T-helper 17 cell (primary cell): ENCODE results near the gene MOV10. TPM values are rescaled to one million over a fixed set of nuclear protein-coding genes. Genes with fewer than 3 reads are reported as not detected.

ENCODE experiments used
- ATAC-seq: fragments of 150-1000 bp; cut with Tn5 transposase; 2 replicates; pipeline ENCODE4 v1.10.0; 2021; ENCODE audit warnings: mild to moderate bottlenecking, moderate library complexity
- DNase-seq, 3 donors: peaks; one replicate each; pipeline versions ENCODE4 v3.0.0 to v3.0.0-alpha.2; 2020 to 2021
- H3K9me3 ChIP-seq: one replicate; pipeline ENCODE4 v1.7.0; 2013; ENCODE audit warnings: low read length, mild to moderate bottlenecking; ENCODE audit not compliant: control insufficient read depth, poor library complexity, severe bottlenecking
- H3K27ac Mint-ChIP-seq: one replicate; pipeline ENCODE4 v1.8.0; 2022; ENCODE audit warnings: mild to moderate bottlenecking, moderate library complexity, mixed read lengths
- H3K27me3 Mint-ChIP-seq: one replicate; pipeline ENCODE4 v1.8.0; 2022; ENCODE audit warnings: mixed read lengths
- H3K36me3 Mint-ChIP-seq: one replicate; pipeline ENCODE4 v1.8.0; 2022; ENCODE audit warnings: low read depth, mixed read lengths
- H3K4me1 Mint-ChIP-seq: one replicate; pipeline ENCODE4 v1.8.0; 2022; ENCODE audit warnings: mild to moderate bottlenecking, mixed read lengths
- H3K4me3 Mint-ChIP-seq: one replicate; pipeline ENCODE4 v1.8.0; 2022; ENCODE audit warnings: mild to moderate bottlenecking, moderate library complexity, mixed read lengths
- total RNA-seq, 4 donors: library from RNA in 2 of 4; stranded (reverse) in 2 of 4; gene quantifications; one replicate each; pipeline ENCODE4 v1.2.3 and lab custom pipeline; 2022 to 2026

The MOV10 gene
- total RNA-seq, 2 donors from 2014 or later, result 72.5 to 72.7 TPM

DNA sequence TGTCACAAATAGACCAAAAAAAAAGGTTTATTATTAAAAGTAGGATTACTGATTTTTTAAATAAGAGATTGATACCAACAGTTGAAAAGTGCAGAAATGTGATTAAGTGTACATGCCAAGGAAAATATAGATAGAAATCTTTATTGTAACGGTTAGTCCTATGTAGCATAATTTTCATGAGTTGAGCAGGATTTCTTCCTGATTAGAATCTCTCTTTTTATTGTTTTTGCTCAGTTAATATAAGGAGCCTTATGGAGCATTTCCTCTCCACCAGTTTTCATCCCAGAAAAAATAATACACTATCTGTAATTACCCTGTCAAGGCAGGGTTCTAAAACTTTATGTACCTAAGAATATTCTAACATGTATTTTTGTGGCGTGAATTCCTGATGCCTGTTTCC, 31.4 kb upstream of the MOV10 start:
- Mint-ChIP-seq H3K27ac (peak overlapping the region; percentile 85), H3K4me3 (no peak overlapping the region), H3K4me1 (peaks cover 25% of the 10 kb centered on the region)

DNA sequence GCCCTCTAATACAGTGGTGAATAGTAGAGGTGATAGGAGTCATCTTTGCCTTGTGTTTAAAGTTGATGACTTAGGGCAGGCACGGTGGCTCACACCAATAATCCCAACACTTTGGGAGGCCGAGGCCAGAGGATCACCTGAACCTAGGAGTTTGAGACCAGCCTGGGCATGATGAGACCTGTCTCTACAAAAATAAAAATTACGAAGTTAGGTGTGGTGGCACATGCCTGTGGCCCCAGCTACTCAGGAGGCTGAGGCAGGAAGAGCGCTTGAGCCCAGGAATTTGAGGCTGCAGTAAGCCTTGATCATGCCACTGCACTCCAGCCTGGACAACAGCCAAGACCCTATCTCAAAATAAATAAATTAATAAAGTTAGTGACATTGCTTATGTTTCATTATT, 28.2 kb upstream of the MOV10 start:
- Mint-ChIP-seq H3K4me3 (peak overlapping the region; percentile 50), H3K27ac (peak overlapping the region; percentile 86), H3K36me3 (peaks cover 4% of the 10 kb centered on the region)

More for the DNA sequence above, 31.4 kb upstream of the MOV10 start:
- DNase-seq (no peak), ATAC-seq (no peak)
- Mint-ChIP-seq H3K36me3 (peaks cover 2% of the 10 kb centered on the region), H3K27me3 (no peaks in the 10 kb centered on the region)
- no peaks in the 10 kb centered on the region for H3K9me3 ChIP-seq

DNA sequence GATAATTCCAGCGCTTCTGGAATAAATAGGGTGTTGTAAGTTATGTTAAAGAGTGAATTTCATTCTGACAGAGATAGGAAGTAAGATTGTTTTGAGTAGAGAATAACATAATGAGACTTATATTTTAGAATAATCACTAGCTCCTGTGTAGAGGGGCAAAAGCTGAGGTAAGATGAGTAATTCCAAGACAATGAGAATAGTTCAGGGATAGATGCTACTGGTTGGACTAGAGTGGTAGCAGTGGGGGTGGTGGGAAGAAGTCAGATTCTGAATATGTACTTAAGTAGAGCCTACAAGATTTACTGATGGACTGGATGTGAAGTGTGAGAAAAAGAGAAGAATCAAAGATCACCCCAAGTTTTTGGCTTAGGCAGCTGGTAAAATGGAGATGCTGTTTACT, 23.3 kb upstream of the MOV10 start:
- H3K9me3 ChIP-seq, result no peaks in the 10 kb centered on the region
- H3K36me3 Mint-ChIP-seq, result peaks cover 5% of the 10 kb centered on the region
- no peak for ATAC-seq
- H3K4me3 Mint-ChIP-seq, result no peak overlapping the region
- H3K27ac Mint-ChIP-seq, result peak overlapping the region; percentile 41
- DNase-seq, result no peak
- no peaks in the 10 kb centered on the region for H3K27me3 Mint-ChIP-seq
- peaks cover 13% of the 10 kb centered on the region for H3K4me1 Mint-ChIP-seq

More for the DNA sequence above, 28.2 kb upstream of the MOV10 start:
- no peaks in the 10 kb centered on the region for H3K9me3 ChIP-seq
- H3K4me1 Mint-ChIP-seq, result peaks cover 26% of the 10 kb centered on the region
- DNase-seq, result no peak
- no peak for ATAC-seq
- no peaks in the 10 kb centered on the region for H3K27me3 Mint-ChIP-seq

DNA sequence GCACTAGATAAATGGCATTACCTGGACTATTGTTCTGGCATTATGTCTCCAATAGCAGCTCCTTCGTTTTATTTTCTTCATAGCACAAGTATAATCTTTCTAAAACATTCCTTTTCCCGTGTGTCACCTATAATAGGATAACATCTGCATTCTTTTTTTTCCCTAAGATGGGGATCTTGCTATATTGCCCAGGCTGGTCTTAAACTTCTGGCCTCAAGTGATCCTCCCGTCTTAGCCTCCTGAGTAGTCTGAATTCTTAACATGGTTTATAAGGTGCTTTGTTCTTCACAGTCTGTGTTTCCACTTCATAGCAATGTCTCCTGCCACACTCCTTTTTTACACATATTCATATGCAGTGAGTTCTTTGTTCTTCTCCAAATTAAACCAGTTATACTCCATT, 8.6 kb upstream of the MOV10 start:
- H3K36me3 Mint-ChIP-seq, result peaks cover 19% of the 10 kb centered on the region

DNA sequence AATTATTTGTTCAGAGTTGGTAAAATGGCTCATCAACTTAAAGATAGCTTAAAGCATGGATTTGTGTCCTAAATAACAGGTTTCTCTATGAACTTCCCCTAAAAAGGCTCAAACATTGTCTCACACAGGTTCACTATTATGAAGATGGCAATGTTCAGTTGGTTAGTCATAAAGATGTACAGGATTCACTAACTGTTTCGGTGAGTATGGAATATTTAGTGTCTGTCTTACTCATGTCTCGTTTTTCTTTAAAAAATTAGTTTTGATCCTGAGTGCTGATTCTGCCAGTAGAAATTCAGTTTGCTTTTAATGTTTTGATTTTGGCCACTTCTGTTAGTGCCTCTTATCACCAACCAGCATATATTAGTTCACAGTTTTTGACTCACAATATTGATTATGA, 7.5 kb upstream of the MOV10 start:
- Mint-ChIP-seq H3K27ac (peak overlapping the region; percentile 74), H3K36me3 (peaks cover 17% of the 10 kb centered on the region), H3K27me3 (no peaks in the 10 kb centered on the region), H3K4me1 (peaks cover 24% of the 10 kb centered on the region), H3K4me3 (no peak overlapping the region)
- DNase-seq (no peak), ATAC-seq (no peak)
- no peaks in the 10 kb centered on the region for H3K9me3 ChIP-seq

More for the DNA sequence above, 8.6 kb upstream of the MOV10 start:
- H3K4me3 Mint-ChIP-seq, result no peak overlapping the region
- DNase-seq, result no peak
- peaks cover 22% of the 10 kb centered on the region for H3K4me1 Mint-ChIP-seq
- H3K27me3 Mint-ChIP-seq, result no peaks in the 10 kb centered on the region
- no peak overlapping the region for H3K27ac Mint-ChIP-seq
- no peak for ATAC-seq
- no peaks in the 10 kb centered on the region for H3K9me3 ChIP-seq

DNA sequence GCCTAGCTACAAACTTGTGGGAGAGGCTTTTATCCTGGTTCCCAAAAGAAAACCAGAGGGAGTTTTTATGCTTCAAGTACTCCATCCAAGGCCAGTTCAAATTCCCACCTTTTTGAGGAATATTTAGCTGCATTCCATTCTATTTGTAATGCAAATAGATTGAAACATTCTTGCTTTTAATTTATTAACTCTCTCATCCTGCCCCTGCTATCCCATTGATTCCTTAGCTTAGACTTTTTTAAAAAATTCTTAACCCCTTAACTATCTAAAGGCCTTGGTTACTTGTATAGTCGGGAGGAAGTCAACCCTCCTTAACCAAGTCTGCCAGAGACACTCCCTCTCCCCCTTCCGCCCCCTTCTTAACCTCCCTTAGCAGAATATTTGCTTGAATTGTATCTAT, 2.5 kb upstream of the MOV10 start:
- ATAC-seq (no peak), DNase-seq (no peak)
- H3K9me3 ChIP-seq, result no peaks in the 10 kb centered on the region
- Mint-ChIP-seq H3K27me3 (no peaks in the 10 kb centered on the region), H3K36me3 (peaks cover 9% of the 10 kb centered on the region), H3K27ac (peak overlapping the region; percentile 99), H3K4me3 (no peak overlapping the region), H3K4me1 (peaks cover 47% of the 10 kb centered on the region)

DNA sequence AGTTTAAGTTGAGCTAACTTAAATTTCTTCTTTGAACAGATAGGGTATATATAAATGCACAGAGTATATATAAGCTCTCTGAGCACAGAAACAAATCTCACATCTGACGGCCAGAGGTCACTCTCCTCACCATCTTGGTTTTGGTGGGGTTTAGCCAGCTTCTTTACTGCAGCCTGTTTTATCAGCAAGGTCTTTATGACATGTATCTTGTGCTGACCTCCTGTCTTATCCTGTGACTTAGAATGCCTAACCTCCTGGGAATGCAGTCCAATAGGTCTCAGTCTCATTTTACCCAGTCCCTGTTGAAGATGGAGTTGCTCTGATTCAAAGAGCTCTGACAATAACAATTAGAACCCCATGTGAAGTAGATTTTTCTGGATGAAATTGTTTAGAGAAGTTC, 1.6 kb upstream of the MOV10 start:
- peak overlapping the region; percentile 39 for H3K4me3 Mint-ChIP-seq
- no peaks in the 10 kb centered on the region for H3K9me3 ChIP-seq
- no peak for DNase-seq
- H3K4me1 Mint-ChIP-seq, result peaks cover 54% of the 10 kb centered on the region
- H3K36me3 Mint-ChIP-seq, result peaks cover 7% of the 10 kb centered on the region
- no peak for ATAC-seq
- H3K27ac Mint-ChIP-seq, result peak overlapping the region; percentile 99
- no peaks in the 10 kb centered on the region for H3K27me3 Mint-ChIP-seq

DNA sequence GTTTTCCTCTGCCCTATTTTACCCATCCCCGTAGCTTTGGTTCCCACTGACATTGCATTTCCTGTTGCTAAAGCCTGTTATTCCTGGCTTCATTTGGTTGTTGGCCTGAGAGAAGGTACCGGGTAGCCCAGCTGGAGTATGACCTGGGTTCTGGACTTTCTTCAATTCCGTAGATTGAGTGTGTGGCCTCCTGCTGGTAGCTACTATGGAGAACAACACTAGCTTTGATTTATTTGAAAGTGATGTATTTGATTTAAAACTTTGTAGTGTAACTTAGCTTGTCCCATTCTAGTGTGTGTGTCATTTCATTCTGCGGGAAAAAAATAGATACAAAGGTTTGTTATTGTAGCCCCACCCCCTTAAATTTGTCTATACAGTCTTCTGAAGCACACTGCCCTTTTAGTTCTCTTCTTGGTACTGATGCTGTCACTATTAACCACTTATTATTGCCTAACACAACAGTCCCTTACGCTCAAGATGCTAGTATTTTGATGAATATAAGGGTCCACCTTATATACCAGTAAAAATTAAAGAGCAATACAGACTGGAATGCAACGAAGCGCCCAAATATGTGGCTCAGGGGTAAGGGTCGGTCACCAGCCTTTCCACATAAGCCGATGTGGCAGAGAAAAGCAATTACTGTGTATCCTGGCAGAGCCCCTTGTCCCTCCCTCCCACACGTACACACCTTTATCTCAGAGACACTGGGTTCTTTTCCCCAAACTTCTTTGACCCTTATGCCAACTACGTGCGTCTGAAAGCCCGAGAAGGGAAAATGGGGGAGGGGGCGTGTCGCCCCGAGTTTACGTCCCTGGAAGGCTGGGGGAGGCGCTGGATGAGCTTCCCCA, 643 bp upstream of the MOV10 start:
- peaks cover 9% of the 10 kb centered on the region for H3K36me3 Mint-ChIP-seq
- peak overlapping the region; percentile 99 for H3K27ac Mint-ChIP-seq
- H3K27me3 Mint-ChIP-seq, result no peaks in the 10 kb centered on the region
- no peak for DNase-seq
- H3K4me3 Mint-ChIP-seq, result peak overlapping the region; percentile 99
- H3K9me3 ChIP-seq, result no peaks in the 10 kb centered on the region
- peaks cover 53% of the 10 kb centered on the region for H3K4me1 Mint-ChIP-seq
- ATAC-seq, result peak; percentile 47

DNA sequence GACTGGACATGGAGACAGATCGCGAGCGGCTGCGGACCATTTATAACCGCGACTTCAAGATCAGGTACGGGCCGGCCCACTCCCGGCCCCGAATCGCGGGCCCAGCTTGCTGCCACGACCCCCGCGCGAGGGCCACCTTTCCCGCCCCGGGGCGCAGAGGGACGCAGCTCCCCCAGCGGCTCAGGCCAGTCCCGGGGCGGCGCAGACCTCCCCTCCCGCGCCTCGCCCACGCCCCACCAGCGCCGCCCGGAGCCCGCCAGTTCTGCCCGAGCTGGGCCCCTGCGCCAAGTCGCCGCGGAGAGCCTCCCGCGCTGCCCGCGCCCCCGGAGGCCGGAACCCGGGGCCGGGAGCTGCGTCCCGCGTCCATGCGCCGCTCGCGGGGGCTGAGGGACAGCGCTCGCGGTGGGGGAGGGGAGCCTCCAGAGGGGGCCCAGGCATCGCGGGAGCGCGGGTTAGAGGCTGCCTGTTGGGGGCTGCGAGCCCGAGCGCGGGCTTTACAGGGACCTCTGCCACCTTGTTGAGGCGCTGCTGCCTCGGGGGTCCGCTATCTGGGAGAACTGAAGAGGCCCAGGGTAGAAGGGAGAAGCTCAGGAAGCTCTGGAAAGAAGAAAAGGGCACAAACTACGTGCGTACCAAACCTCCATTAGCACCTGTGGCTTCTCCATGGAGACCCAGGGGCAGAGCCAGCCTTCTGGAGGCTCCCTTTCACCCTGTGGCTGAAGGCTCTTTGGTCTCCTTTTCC, 698 bp downstream of the MOV10 start:
- peak; percentile 40 for ATAC-seq
- Mint-ChIP-seq H3K27ac (peak overlapping the region; percentile 99), H3K27me3 (no peaks in the 10 kb centered on the region), H3K4me1 (peaks cover 57% of the 10 kb centered on the region), H3K4me3 (peak overlapping the region; percentile 99), H3K36me3 (peaks cover 6% of the 10 kb centered on the region)
- DNase-seq, result peak; percentile 18 to 35 (median 25)
- H3K9me3 ChIP-seq, result no peaks in the 10 kb centered on the region

DNA sequence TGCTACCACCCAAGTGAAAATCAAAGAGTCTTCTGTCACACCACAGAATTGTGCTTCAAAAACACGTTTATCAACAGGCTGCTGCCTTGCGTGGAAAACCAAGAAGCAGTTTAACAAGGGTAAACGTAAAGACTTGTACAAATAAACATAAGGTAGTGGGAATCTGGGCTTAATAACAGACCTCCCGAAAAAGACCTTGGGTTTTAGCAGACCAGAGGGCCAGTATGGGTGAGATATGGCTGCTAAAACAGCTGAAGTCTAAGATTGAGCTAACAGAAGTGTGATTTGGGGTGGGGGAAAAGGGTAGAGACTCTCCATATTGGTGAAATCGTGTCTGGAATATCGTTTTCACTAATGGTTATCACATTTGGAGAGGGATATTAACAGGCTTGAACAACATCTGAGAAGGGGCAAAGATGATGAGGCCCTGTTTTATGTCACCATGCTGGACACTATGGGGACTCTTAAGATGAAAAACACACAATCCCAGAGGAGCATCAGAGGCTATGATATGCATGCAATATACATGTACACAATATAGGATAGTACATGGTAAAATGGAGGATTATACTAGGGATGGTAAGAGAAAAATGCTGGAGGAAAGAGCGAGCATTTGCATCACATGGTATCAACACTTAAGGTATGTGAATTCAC, 1.4 kb downstream of the MOV10 start:
- Mint-ChIP-seq H3K4me1 (peaks cover 57% of the 10 kb centered on the region), H3K27ac (peak overlapping the region; percentile 99), H3K36me3 (peaks cover 6% of the 10 kb centered on the region), H3K27me3 (no peaks in the 10 kb centered on the region), H3K4me3 (peak overlapping the region; percentile 85)
- DNase-seq (no peak), ATAC-seq (no peak)
- no peaks in the 10 kb centered on the region for H3K9me3 ChIP-seq

DNA sequence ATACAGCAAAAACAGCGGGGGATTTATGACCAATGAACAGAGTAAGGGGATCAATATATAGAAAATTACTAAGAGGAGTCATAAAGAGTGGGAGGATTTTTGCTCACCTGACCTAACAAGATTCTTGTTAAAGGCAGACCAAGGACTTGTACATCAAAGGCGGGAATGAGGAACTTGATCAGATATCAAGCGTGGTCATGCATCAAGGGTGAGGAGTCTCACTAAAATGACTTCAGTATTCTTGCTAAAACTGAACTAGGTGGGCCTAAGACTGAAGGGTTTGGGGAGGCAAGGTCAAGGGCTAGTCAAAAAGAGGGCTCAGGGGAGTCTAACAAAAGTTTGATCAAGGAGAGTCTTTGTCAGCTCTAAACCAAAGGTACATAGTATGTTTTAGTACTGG, 2.1 kb downstream of the MOV10 start:
- Mint-ChIP-seq H3K27ac (peak overlapping the region; percentile 99), H3K4me3 (no peak overlapping the region), H3K27me3 (no peaks in the 10 kb centered on the region), H3K36me3 (peaks cover 4% of the 10 kb centered on the region), H3K4me1 (peaks cover 56% of the 10 kb centered on the region)
- DNase-seq (no peak), ATAC-seq (no peak)
- no peaks in the 10 kb centered on the region for H3K9me3 ChIP-seq

DNA sequence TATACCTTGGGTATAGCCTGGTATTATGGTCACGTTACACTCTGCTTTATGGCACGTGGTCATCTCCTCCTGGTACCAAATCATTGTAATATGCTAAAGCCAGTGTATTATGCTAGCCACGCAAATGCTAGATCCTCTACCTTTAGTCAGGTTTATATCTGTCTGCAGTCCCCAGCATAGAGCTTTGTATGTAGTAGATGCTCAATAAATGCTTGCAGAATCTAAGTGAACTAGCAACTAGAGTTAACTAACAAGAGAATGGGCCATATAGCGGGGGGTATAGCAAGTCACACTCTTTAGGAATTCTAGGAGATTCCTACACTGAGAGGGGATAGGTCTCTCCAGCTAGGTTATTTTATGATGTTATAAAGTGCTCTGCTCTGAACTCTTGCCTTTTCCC, 3.0 kb downstream of the MOV10 start:
- no peak overlapping the region for H3K4me3 Mint-ChIP-seq
- H3K27me3 Mint-ChIP-seq, result no peaks in the 10 kb centered on the region
- no peak overlapping the region for H3K27ac Mint-ChIP-seq
- peaks cover 54% of the 10 kb centered on the region for H3K4me1 Mint-ChIP-seq
- ATAC-seq (no peak), DNase-seq (no peak)
- no peaks in the 10 kb centered on the region for H3K9me3 ChIP-seq
- H3K36me3 Mint-ChIP-seq, result peaks cover 4% of the 10 kb centered on the region

DNA sequence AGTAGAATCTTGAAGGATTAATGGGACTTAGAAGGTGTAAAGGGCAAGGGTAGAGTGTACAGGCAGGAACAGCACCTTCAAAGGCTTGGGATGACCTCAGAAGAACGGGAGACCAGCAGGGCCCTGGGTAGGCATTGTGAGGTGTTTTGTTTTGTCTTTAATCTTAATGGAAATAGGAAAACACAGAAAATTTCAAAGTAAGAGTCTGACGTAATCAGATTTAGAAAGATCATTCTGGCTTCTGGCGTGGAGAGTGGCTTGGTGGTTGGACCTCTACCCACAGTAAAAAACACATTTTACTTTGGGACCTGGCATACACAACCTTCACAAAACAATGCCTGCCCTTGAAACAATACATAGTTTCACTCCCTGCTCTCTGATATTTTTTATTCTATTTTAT, 4.1 kb downstream of the MOV10 start:
- ATAC-seq (no peak), DNase-seq (no peak)
- H3K27me3 Mint-ChIP-seq, result no peaks in the 10 kb centered on the region
- peak overlapping the region; percentile 12 for H3K27ac Mint-ChIP-seq
- H3K4me1 Mint-ChIP-seq, result peaks cover 47% of the 10 kb centered on the region
- H3K4me3 Mint-ChIP-seq, result no peak overlapping the region
- H3K36me3 Mint-ChIP-seq, result peaks cover 4% of the 10 kb centered on the region
- H3K9me3 ChIP-seq, result no peaks in the 10 kb centered on the region
